ENCODE measurements around the gene DDX39A. TPM values are rescaled to one million over a fixed set of nuclear protein-coding genes. Genes with fewer than 3 reads are reported as not detected.
"Not testable (repeated sequence)": the region's sequence is repeated elsewhere in the genome, so short reads cannot be mapped to it uniquely, and the experiment has no call there.

DDX39A gene
- total and polyA plus RNA-seq, 2 donors (not counting 1 experiment from before 2014, with no cell fraction given): 35.9 to 36.5 TPM

GRCh38 chr19:14463747-14464146 is 44.6 kb upstream of the DDX39A start:
- Histone ChIP-seq H3K79me2 (ENCODE audit: control insufficient read depth, insufficient read depth, low read length) (no peaks in the 10 kb centered on the region), H3K4me3 (replicated peaks in 1 of 4; ENCODE audit: control extremely low read depth in 1 of 4, insufficient read depth in 1 of 4, low read depth in 3 of 4, low read length in 4 of 4) (no peak overlapping the region), H3K4me1 (ENCODE audit: control insufficient read depth, extremely low read depth, insufficient read depth, low read length) (no peaks in the 10 kb centered on the region), H3K9me3 (ENCODE audit: control insufficient read depth, insufficient read depth, low read depth, low read length) (no peaks in the 10 kb centered on the region), H2AFZ (ENCODE audit: low read length) (no peak overlapping the region), H3K9ac (ENCODE audit: insufficient read depth, low read length) (no peak overlapping the region), H3K27me3 (ENCODE audit: control insufficient read depth, insufficient read depth, low read length) (no peaks in the 10 kb centered on the region), H3K4me2 (ENCODE audit: extremely low read depth, insufficient read depth, low read length) (no peak overlapping the region), H3K27ac (ENCODE audit: insufficient read depth, low read length) (no peak overlapping the region), H4K20me1 (ENCODE audit: control insufficient read depth, extremely low read depth, insufficient read depth, low read length) (no peaks in the 10 kb centered on the region), H3K36me3 (ENCODE audit: control insufficient read depth, insufficient read depth, low read length) (peaks cover 13% of the 10 kb centered on the region)
- no peak for TF ChIP-seq EZH2 (IDR thresholded peaks at IDR 0.05; ENCODE audit: low read length, missing control alignments)
- TF ChIP-seq CTCF (conservative IDR thresholded peaks at IDR 0.05 in 1 of 2, IDR thresholded peaks at IDR 0.05 in 1 of 2; ENCODE audit: low read depth in 1 of 2, low read length in 2 of 2): no peak
- no peak for DNase-seq (ENCODE audit: low read depth in 2 of 2)

- not testable (repeated sequence) for H4K20me1 ChIP-seq (ENCODE audit: control insufficient read depth, extremely low read depth, insufficient read depth, low read length); H3K27me3 ChIP-seq (ENCODE audit: control insufficient read depth, insufficient read depth, low read length); H3K27ac ChIP-seq (ENCODE audit: insufficient read depth, low read length); H3K79me2 ChIP-seq (ENCODE audit: control insufficient read depth, insufficient read depth, low read length); DNase-seq (ENCODE audit: low read depth in 2 of 2); H3K4me1 ChIP-seq (ENCODE audit: control insufficient read depth, extremely low read depth, insufficient read depth, low read length); H3K9ac ChIP-seq (ENCODE audit: insufficient read depth, low read length); H2AFZ ChIP-seq (ENCODE audit: low read length); H3K4me3 ChIP-seq (replicated peaks in 1 of 4; ENCODE audit: control extremely low read depth in 1 of 4, insufficient read depth in 1 of 4, low read depth in 3 of 4, low read length in 4 of 4); H3K9me3 ChIP-seq (ENCODE audit: control insufficient read depth, insufficient read depth, low read depth, low read length); H3K4me2 ChIP-seq (ENCODE audit: extremely low read depth, insufficient read depth, low read length)
- peaks cover 16% of the 10 kb centered on the region for H3K36me3 ChIP-seq (ENCODE audit: control insufficient read depth, insufficient read depth, low read length)
Observed at GRCh38 chr19:14462401-14462800, 43.3 kb upstream of the DDX39A start.

- Histone ChIP-seq H2AFZ (ENCODE audit: low read length) (no peak overlapping the region), H3K27me3 (ENCODE audit: control insufficient read depth, insufficient read depth, low read length) (no peaks in the 10 kb centered on the region), H3K9me3 (ENCODE audit: control insufficient read depth, insufficient read depth, low read depth, low read length) (no peaks in the 10 kb centered on the region), H3K4me2 (ENCODE audit: extremely low read depth, insufficient read depth, low read length) (no peak overlapping the region), H3K4me1 (ENCODE audit: control insufficient read depth, extremely low read depth, insufficient read depth, low read length) (no peaks in the 10 kb centered on the region), H4K20me1 (ENCODE audit: control insufficient read depth, extremely low read depth, insufficient read depth, low read length) (no peaks in the 10 kb centered on the region), H3K36me3 (ENCODE audit: control insufficient read depth, insufficient read depth, low read length) (peaks cover 15% of the 10 kb centered on the region), H3K79me2 (ENCODE audit: control insufficient read depth, insufficient read depth, low read length) (no peaks in the 10 kb centered on the region), H3K4me3 (replicated peaks in 1 of 4; ENCODE audit: control extremely low read depth in 1 of 4, insufficient read depth in 1 of 4, low read depth in 3 of 4, low read length in 4 of 4) (no peak overlapping the region), H3K9ac (ENCODE audit: insufficient read depth, low read length) (no peak overlapping the region), H3K27ac (ENCODE audit: insufficient read depth, low read length) (no peak overlapping the region)
- DNase-seq (ENCODE audit: low read depth in 2 of 2): no peak
- TF ChIP-seq CTCF (conservative IDR thresholded peaks at IDR 0.05 in 1 of 2, IDR thresholded peaks at IDR 0.05 in 1 of 2; ENCODE audit: low read depth in 1 of 2, low read length in 2 of 2): no peak
- no peak for TF ChIP-seq EZH2 (IDR thresholded peaks at IDR 0.05; ENCODE audit: low read length, missing control alignments)
Observed at GRCh38 chr19:14460935-14461334, 41.8 kb upstream of the DDX39A start.
